Gastrocnemius medialis (tissue), 4 donors: Measurements from ENCODE around the gene ITPKB.

Experiments
- CTCF ChIP-seq, 5 experiments: fragments of 450-650 bp in 3 of 5; fragments of 200-600 bp in 2 of 5; sonication (generic) in 2 of 5; IDR thresholded peaks in 4 of 5; conservative IDR thresholded peaks in 1 of 5; 1 replicate in 4 of 5; 2 replicates in 1 of 5; pipeline ENCODE4 v1.5.1; 2016 to 2019; ENCODE audit warnings: antibody characterized with exemption in 5 of 5, mild to moderate bottlenecking in 3 of 5, moderate library complexity in 3 of 5
- POLR2A ChIP-seq, 2 donors: fragments of 450-650 bp; IDR thresholded peaks; one replicate each; pipeline ENCODE4 v1.6.1; 2017; ENCODE audit warnings: antibody characterized with exemption in 2 of 2, mild to moderate bottlenecking in 2 of 2, moderate library complexity in 2 of 2

GRCh38 chr1:226719596-226720387 lies 19.3 kb downstream of the ITPKB start:
- TF ChIP-seq CTCF (IDR thresholded peaks at IDR 0.05 in 4 of 5, conservative IDR thresholded peaks at IDR 0.05 in 1 of 5) (no peak), POLR2A (IDR thresholded peaks at IDR 0.05) (no peak)
